Natural killer cell (primary cell): ENCODE results near the gene WFDC8. TPM values are rescaled to one million over a fixed set of nuclear protein-coding genes. Genes with fewer than 3 reads are reported as not detected.
A peak's percentile ranks its signal among the peaks of the same experiment; 100 is the strongest.
"Not testable (repeated sequence)": the region's sequence is repeated elsewhere in the genome, so short reads cannot be mapped to it uniquely, and the experiment has no call there.

Source experiments
- ATAC-seq, 3 donors: fragments of 150-1000 bp in 2 of 3; fragments of 200-7000 bp in 1 of 3; cut with Tn5 transposase; 1 replicate in 1 of 3; 2 replicates in 2 of 3; pipeline ENCODE4 v1.10.0; 2021; ENCODE audit warnings: mild to moderate bottlenecking in 2 of 3, moderate library complexity in 2 of 3
- DNase-seq, 2 donors: peaks; one replicate each; pipeline versions ENCODE4 v3.0.0 to v3.0.0-alpha.2; 2013 to 2021; ENCODE audit warnings: mixed read lengths in 1 of 2
- H3K27ac ChIP-seq: one replicate; pipeline ENCODE4 v1.5.1; 2013; ENCODE audit warnings: mild to moderate bottlenecking, low read length
- H3K27me3 ChIP-seq: one replicate; pipeline ENCODE4 v1.6.1; 2013; ENCODE audit warnings: low read length; ENCODE audit not compliant: control insufficient read depth, insufficient read depth
- H3K36me3 ChIP-seq: one replicate; pipeline ENCODE4 v1.6.1; 2013; ENCODE audit warnings: low read length; ENCODE audit not compliant: control insufficient read depth, insufficient read depth
- H3K4me1 ChIP-seq: one replicate; pipeline ENCODE4 v1.6.1; 2013; ENCODE audit warnings: low read length; ENCODE audit not compliant: control insufficient read depth, insufficient read depth
- H3K4me3 ChIP-seq: one replicate; pipeline ENCODE4 v1.5.1; 2013; ENCODE audit warnings: low read length
- H3K9me3 ChIP-seq: one replicate; pipeline ENCODE4 v1.6.1; 2013; ENCODE audit warnings: low read length; ENCODE audit not compliant: control insufficient read depth, insufficient read depth
- H3K27ac Mint-ChIP-seq, 2 donors: one replicate each; pipeline ENCODE4 v1.8.0; 2022; ENCODE audit warnings: mild to moderate bottlenecking in 2 of 2, mixed read lengths in 2 of 2, moderate library complexity in 1 of 2
- H3K27me3 Mint-ChIP-seq, 2 donors: one replicate each; pipeline ENCODE4 v1.8.0; 2022; ENCODE audit warnings: low read depth in 2 of 2, mixed read lengths in 2 of 2
- H3K36me3 Mint-ChIP-seq: one replicate; pipeline ENCODE4 v1.8.0; 2022; ENCODE audit warnings: mixed read lengths
- H3K4me1 Mint-ChIP-seq, 2 donors: one replicate each; pipeline ENCODE4 v1.8.0; 2022; ENCODE audit warnings: mixed read lengths in 2 of 2
- H3K4me3 Mint-ChIP-seq: one replicate; pipeline ENCODE4 v1.8.0; 2022; ENCODE audit warnings: mild to moderate bottlenecking, moderate library complexity, mixed read lengths
- H3K9me3 Mint-ChIP-seq, 2 donors: one replicate each; pipeline ENCODE4 v1.8.0; 2022; ENCODE audit warnings: mixed read lengths in 2 of 2
- CTCF ChIP-seq: fragments of 200-600 bp; IDR thresholded peaks from one replicate; pipeline ENCODE4 v1.8.0; 2022; ENCODE audit warnings: antibody characterized with exemption
- WGBS: methylation state at CpG from one replicate; pipeline ENCODE4 v1.1.7; 2013; ENCODE audit warnings: missing lambda C conversion rate; ENCODE audit not compliant: insufficient coverage; 5-methylcytosine and 5-hydroxymethylcytosine counted together
- intact Hi-C: fragments of 100-400 bp; cut with micrococcal nuclease; formaldehyde crosslinking; loops from one replicate; pipeline ENCODE4 v1.14.2; 2022
- total RNA-seq, 4 donors: library from RNA; stranded (reverse); fragments of 120-200 nt in 1 of 4; gene quantifications; one replicate each; pipeline versions ENCODE4 v1.2.3 to v1.2.4, GENCODE V29; 2013 to 2022

Gene WFDC8
- total RNA-seq, 3 donors from 2014 or later (not counting 1 experiment from before 2014, with no cell fraction given) = not detected

GRCh38 chr20:45593498-45593897 is 14.4 kb upstream of the WFDC8 start:
- DNase-seq = no peak
- peaks cover 25 to 48% of the 10 kb centered on the region in 2 donors for H3K27me3 Mint-ChIP-seq
- no peaks in the 10 kb centered on the region for H3K9me3 Mint-ChIP-seq
- no peak for TF ChIP-seq CTCF
- ATAC-seq = no peak
- H3K36me3 ChIP-seq = no peaks in the 10 kb centered on the region
- WGBS = no CpG with 5 or more reads among the region's 1 CpG
- H3K4me1 Mint-ChIP-seq = no peaks in the 10 kb centered on the region
- intact Hi-C loops = no loop called here
- no peaks in the 10 kb centered on the region for H3K9me3 ChIP-seq
- H3K27me3 ChIP-seq = no peaks in the 10 kb centered on the region
- no peak overlapping the region for H3K27ac Mint-ChIP-seq
- H3K4me3 Mint-ChIP-seq = no peak overlapping the region
- no peaks in the 10 kb centered on the region for H3K36me3 Mint-ChIP-seq
- no peak overlapping the region for H3K4me3 ChIP-seq
- no peak overlapping the region for H3K27ac ChIP-seq
- H3K4me1 ChIP-seq = no peaks in the 10 kb centered on the region

GRCh38 chr20:45592574-45593189 is 13.6 kb upstream of the WFDC8 start:
- H3K36me3 Mint-ChIP-seq = no peaks in the 10 kb centered on the region
- H3K36me3 ChIP-seq = no peaks in the 10 kb centered on the region
- intact Hi-C loops = no loop called here
- DNase-seq (peak in 1 of 2 donors; percentile 51), ATAC-seq (peak in 2 of 3 donors; percentile 55 to 62)
- H3K4me3 Mint-ChIP-seq = no peak overlapping the region
- TF ChIP-seq CTCF = peak; percentile 23
- 64% methylated on average over 4 of the region's 5 CpGs for WGBS
- no peaks in the 10 kb centered on the region for H3K4me1 ChIP-seq
- no peak overlapping the region for H3K27ac Mint-ChIP-seq
- H3K4me1 Mint-ChIP-seq = no peaks in the 10 kb centered on the region
- no peaks in the 10 kb centered on the region for H3K27me3 ChIP-seq
- no peak overlapping the region for H3K27ac ChIP-seq
- H3K9me3 Mint-ChIP-seq = no peaks in the 10 kb centered on the region
- peaks cover 22 to 54% of the 10 kb centered on the region in 2 donors for H3K27me3 Mint-ChIP-seq
- H3K4me3 ChIP-seq = no peak overlapping the region
- no peaks in the 10 kb centered on the region for H3K9me3 ChIP-seq

- H3K27me3 ChIP-seq = no peaks in the 10 kb centered on the region
- Mint-ChIP-seq H3K27me3 (peaks cover 16 to 48% of the 10 kb centered on the region in 2 donors), H3K9me3 (no peaks in the 10 kb centered on the region), H3K4me3 (no peak overlapping the region), H3K4me1 (no peaks in the 10 kb centered on the region), H3K27ac (no peak overlapping the region), H3K36me3 (no peaks in the 10 kb centered on the region)
- no peak for TF ChIP-seq CTCF
- no peaks in the 10 kb centered on the region for H3K36me3 ChIP-seq
- intact Hi-C loops = no loop called here
- no peaks in the 10 kb centered on the region for H3K4me1 ChIP-seq
- H3K27ac ChIP-seq = no peak overlapping the region
- 0% methylated on average over 1 of the region's 1 CpG for WGBS
- no peaks in the 10 kb centered on the region for H3K9me3 ChIP-seq
- DNase-seq = no peak
- ATAC-seq = no peak
- H3K4me3 ChIP-seq = no peak overlapping the region
Observed at GRCh38 chr20:45589725-45590124, 10.6 kb upstream of the WFDC8 start.

- Histone ChIP-seq H3K27ac (no peak overlapping the region), H3K27me3 (no peaks in the 10 kb centered on the region), H3K36me3 (no peaks in the 10 kb centered on the region), H3K4me3 (no peak overlapping the region), H3K4me1 (no peaks in the 10 kb centered on the region), H3K9me3 (no peaks in the 10 kb centered on the region)
- no peak overlapping the region for H3K4me3 Mint-ChIP-seq
- H3K4me1 Mint-ChIP-seq = no peaks in the 10 kb centered on the region
- no peak for ATAC-seq
- 60% methylated on average over 1 of the region's 2 CpGs for WGBS
- no peaks in the 10 kb centered on the region for H3K9me3 Mint-ChIP-seq
- TF ChIP-seq CTCF = no peak
- H3K27me3 Mint-ChIP-seq = peaks cover 11 to 40% of the 10 kb centered on the region in 2 donors
- no peaks in the 10 kb centered on the region for H3K36me3 Mint-ChIP-seq
- H3K27ac Mint-ChIP-seq = no peak overlapping the region
- intact Hi-C loops = no loop called here
- DNase-seq = no peak
Observed at GRCh38 chr20:45588800-45589199, 9.7 kb upstream of the WFDC8 start.

GRCh38 chr20:45585986-45586385 is 6.9 kb upstream of the WFDC8 start:
- H3K36me3 ChIP-seq, H3K4me3 Mint-ChIP-seq, ATAC-seq, DNase-seq, H3K27ac Mint-ChIP-seq, H3K4me3 ChIP-seq, H3K9me3 Mint-ChIP-seq, H3K4me1 Mint-ChIP-seq, H3K4me1 ChIP-seq, H3K9me3 ChIP-seq, H3K27ac ChIP-seq, intact Hi-C loops, H3K27me3 ChIP-seq, H3K36me3 Mint-ChIP-seq: not testable (repeated sequence)
- H3K27me3 Mint-ChIP-seq = peaks cover 8 to 33% of the 10 kb centered on the region in 2 donors
- 82% methylated on average over 5 of the region's 5 CpGs for WGBS
